Measurements from ENCODE around the gene CYB5A. TPM values are rescaled to one million over a fixed set of nuclear protein-coding genes. Genes with fewer than 3 reads are reported as not detected.
A peak's percentile ranks its signal among the peaks of the same experiment; 100 is the strongest.
"Not testable (repeated sequence)": the region's sequence is repeated elsewhere in the genome, so short reads cannot be mapped to it uniquely, and the experiment has no call there.

CYB5A gene
- total RNA-seq, 1 donor from 2014 or later, result 101 TPM

DNA sequence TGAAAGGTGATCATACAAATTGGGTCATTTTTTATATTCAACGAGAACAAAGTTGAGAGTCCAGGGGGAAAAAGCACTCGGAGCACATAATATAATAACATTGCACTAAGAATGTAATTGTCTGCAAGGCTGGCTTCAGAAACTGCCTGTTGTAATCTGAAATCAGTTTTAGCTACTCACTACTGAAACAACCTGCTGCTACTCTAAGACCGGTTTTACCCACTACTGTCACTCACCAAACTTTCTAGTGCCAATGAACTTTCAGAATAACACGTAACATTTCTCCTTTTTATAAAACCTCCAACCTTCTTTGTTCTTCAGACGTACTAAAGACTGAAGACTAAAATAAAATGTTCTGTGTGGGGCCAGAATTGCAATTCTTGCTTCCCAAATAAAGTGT lies 11.5 kb upstream of the CYB5A start:
- no peak for DNase-seq
- ATAC-seq (ENCODE audit: poor library complexity), result no peak
- intact Hi-C loops (cut with DNase I), result no loop called here

DNA sequence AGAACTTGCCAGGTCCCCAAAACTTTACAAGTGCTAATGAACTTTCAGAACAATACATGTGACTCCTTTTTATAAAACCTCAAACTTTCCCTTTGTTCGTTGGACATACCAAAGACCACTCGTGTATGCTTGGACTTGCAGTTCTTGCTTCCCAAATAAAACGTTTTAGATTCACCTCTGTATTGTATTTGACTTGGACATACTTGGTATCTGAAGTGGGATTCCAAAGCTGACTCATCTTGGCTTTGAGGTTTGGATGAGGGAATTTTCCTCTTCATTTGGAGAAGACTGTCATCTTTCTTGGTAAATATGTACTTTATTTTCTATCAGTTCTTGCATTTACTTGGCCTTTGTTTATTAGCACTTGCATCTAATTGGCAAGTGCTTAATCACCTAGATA lies 8.0 kb upstream of the CYB5A start:
- intact Hi-C loops (cut with DNase I), result no loop called here
- ATAC-seq (ENCODE audit: poor library complexity) (no peak), DNase-seq (no peak)

DNA sequence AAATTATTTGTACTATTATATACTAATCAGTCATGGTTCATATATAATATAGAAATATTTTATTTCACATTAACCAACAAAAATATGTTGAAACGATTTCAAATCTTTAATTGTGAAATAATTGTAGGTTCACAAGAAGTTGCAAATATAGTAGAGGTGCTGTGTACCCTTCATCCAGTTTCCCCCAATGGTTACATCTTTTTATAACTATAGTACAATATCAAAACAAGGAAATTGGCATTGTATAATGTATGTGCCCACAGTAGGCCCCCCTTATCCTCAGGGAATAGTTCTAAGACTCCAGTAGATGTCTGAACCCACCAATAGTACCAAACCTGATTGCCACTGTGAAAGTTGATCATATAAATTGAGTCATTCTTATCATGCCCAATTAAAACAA lies 7.4 kb upstream of the CYB5A start:
- DNase-seq (no peak), ATAC-seq (ENCODE audit: poor library complexity) (no peak)
- intact Hi-C loops (cut with DNase I), result no loop called here

DNA sequence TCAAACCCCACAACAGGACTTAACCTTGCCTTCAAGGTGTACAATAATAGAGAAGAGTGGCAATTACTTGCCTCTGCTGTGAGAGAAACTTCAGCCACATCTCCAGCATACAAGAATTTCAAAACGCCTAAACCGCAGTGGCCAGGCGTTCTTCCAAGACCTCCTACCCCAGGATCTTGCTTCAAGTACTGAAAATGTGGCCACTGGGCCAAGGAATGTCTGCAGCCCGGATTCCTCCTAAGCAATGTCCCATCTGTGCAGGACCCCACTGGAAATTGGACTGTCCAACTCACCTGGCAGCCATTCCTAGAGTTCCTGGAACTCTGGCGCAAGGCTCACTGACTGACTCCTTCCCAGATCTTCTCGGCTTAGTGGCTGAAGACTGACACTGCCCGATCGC lies 2.8 kb upstream of the CYB5A start:
- intact Hi-C loops (cut with DNase I), result no loop called here
- DNase-seq, result no peak
- no peak for ATAC-seq (ENCODE audit: poor library complexity)

DNA sequence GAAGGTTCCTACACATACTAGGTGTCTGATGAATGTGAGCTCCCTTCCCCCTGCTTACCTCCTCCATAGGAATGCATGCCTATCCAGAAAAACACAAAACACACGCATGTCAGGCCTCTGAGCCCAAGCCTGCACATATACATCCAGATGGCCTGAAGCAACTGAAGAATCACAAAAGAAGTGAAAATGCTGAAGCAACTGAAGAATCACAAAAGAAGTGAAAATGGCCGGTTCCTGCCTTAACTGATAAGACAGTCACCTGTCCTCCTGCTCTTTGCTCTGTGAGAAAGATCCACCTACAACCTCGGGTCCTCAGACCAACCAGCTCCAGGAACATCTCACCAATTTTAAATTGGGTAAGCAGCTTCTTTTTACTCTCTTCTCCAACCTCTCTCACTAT lies 1.2 kb upstream of the CYB5A start:
- intact Hi-C loops (cut with DNase I); DNase-seq; ATAC-seq (ENCODE audit: poor library complexity): not testable (repeated sequence)

DNA sequence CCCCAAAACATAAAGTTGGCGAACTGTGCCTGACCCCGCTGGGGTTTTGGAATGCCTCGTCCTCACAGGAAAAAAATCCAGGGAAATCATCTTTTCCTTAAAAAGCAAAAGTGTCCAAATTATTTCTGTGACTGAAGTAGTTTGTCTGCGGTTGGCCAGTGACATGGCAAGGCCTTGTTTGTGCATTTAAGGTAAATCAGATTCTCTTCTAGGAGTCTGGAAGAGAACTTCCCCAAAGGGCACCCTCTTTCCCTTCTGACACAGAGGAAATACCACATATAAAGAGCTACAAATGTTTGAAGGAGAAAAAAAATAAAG lies 737 bp upstream of the CYB5A start:
- intact Hi-C loops (cut with DNase I), result no loop called here
- DNase-seq (no peak), ATAC-seq (ENCODE audit: poor library complexity) (no peak)

DNA sequence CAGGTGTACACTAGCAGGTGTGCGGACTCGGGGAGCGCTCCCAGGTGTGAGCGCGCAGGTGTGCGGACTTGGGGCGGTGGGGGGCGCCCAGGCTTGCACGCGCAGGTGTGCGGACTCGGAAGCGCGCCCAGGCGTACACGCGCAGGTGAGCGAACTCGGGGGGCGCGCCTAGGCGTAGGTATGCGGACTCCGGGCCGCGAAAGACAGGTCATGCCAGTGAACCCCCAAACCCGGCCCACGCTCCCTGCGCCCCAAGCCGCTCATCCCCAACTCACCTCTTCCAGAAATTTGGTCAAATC lies 342 bp downstream of the CYB5A start:
- ATAC-seq (ENCODE audit: poor library complexity), result no peak
- intact Hi-C loops (cut with DNase I), result no loop called here

DNA sequence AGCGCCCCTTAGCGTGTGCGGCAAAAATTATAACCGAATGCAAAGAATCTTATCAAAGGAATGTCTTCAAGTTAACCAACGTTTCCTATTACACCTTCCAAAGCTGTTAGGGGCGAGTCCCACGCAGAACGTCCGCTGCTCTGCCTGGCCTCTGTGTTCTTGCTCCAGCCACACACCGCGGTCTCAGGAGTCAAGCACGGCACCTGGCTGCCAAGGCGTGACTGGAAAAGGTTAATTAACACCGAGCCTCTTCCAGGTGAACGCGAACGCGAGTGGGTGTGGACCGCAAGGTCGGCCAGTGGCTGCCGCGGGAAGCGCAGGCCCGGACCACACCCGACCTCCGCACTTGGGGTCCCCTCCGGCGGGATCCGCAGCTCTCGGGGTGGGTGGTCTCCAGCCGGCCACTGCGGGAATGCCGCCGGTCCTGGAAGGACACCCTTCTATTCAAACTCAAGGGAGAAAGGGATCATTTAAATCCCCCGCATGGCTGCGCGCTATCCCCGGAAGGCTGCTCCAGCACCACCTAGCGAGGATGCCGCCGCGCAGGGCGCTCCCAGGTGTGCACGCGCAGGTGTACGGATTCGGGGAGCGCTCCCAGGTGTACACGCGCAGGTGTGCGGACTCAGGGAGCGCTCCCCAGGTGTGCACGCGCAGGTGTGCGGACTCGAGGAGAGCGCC lies 830 bp downstream of the CYB5A start:
- no peak for DNase-seq

More for the DNA sequence above, 342 bp downstream of the CYB5A start:
- DNase-seq, result no peak

DNA sequence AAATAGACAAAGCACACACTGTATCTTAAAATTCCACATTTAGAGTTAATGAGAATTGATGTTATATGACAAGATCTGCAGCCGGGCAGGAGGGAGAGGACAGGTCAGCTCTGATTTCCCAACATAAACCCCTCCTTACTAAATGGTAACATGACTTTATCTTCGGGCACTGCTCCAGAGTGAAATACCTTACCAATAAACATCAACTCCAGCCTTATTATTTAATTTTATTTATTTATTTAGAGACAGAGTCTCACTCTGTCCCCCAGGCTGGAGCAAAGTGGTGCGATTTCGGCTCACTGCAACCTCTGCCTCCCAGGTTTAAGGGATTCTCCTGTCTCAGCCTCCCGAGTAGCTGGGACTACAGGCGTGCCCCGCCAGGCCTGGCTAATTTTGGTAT lies 1.7 kb downstream of the CYB5A start:
- DNase-seq (no peak), ATAC-seq (ENCODE audit: poor library complexity) (no peak)
- intact Hi-C loops (cut with DNase I), result no loop called here

More for the DNA sequence above, 830 bp downstream of the CYB5A start:
- peak; percentile 61 for ATAC-seq (ENCODE audit: poor library complexity)
- intact Hi-C loops (cut with DNase I), result no loop called here

DNA sequence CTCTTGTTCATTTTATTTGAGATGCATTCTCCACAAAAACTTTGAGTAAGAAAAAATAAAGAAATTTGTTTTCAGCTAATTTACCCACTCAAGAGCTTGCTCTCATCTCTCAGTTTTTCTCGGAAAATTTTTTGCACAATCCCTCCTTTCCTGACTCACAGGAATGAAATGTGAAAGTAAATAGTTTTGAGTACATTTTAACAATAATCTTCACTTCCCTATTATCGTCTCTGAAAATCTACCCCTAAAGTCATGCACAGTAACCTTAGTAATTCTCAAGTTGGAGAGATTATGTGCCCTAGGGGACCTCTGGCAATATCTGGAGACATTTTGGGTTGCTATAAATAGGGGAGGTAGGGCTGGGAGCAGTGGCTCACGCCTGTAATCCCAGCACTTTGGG lies 2.6 kb downstream of the CYB5A start:
- no peak for ATAC-seq (ENCODE audit: poor library complexity)

DNA sequence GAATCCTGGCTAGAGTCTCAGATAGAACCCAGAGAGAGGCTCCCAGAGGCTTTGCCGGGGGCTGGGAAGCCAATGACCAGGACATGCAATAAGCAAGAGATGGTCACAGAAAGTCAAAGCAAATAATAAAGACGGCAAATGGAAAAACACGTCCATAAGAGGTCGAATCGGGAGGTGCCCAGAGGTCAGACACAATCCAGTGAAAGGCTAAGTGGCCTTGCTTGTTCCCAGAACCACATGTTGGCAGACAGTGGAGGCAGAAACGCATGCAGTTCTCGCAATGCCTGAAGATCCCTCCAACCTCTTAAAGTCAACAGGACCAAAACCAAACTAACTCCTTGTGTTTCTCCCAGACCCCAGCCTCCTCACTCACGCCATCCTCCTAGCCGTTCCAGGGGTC lies 3.0 kb downstream of the CYB5A start:
- ATAC-seq (ENCODE audit: poor library complexity) (no peak), DNase-seq (no peak)
- intact Hi-C loops (cut with DNase I), result no loop called here

More for the DNA sequence above, 2.6 kb downstream of the CYB5A start:
- DNase-seq, result no peak
- intact Hi-C loops (cut with DNase I), result no loop called here

DNA sequence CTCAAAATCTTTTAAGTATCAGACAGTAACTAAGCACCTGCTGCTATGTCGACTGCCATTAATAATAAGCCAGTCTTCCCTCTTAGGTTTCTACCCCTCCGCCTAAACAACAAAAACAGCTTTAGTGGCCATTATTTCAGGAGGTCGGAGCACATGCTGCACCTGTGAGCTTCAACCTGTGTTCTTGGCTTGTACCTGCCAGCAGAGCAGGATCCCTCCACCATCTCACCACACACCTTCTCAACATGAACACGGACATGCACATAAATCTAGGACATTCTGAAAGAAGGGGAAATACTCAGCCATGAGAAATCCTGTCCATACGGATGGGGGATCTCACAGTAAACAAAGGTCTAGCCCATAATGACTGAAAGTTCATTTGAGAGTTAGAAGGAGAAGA lies 3.7 kb downstream of the CYB5A start:
- intact Hi-C loops (cut with DNase I), result no loop called here
- DNase-seq (no peak), ATAC-seq (ENCODE audit: poor library complexity) (no peak)

DNA sequence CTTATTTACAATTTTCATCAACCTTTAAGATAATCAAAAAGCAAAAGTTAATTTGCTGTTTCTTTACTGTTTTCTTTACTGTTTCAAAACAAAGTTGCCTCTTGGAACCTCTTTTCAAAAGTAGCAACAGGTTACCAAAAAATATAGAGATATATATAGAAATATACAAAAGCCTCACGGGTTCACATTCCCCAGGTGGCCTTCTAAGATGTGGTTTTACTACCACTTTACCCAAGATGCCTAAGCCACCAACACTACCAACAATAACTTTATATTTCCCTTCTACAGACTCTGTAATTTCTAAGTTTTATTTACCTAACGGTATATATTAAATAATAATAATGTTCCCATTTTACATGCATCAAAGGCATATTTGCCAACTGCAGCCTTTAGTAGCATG lies 4.9 kb downstream of the CYB5A start:
- intact Hi-C loops (cut with DNase I), result no loop called here
- no peak for DNase-seq
- ATAC-seq (ENCODE audit: poor library complexity), result no peak

DNA sequence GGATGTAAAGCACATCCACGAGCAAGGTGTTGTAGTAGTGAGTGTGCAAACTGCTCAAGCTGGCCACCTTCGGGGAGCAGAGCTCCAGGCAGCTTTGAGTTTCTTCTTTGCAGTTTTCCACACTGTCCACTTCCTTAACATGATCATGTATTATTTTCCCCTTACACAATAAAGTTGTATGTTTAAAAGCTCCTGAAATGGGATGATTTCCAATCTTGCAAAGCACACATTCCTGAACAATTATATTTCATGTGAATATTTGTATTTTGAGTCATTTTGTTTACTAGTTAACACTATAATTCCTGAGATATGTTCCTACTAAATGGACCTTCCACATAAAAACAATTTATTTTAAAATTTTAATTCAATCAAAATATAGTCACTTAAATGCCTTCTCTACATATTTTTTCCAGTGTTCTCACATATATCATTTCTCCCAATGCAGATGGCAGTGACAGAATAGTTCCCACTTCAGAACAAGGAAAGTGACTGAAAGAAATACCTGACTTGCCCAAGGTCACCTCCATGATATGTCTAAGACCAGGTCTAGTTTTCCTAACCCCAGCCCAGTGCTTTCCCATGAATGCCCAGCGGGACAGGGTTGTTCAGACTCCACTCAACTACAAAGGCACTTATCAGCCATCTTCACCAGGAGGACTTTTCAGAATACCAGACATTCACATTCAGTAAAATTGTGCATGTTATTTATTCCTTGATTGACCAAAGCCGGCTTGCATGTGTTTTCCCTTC lies 5.5 kb downstream of the CYB5A start:
- ATAC-seq (ENCODE audit: poor library complexity), result no peak
- intact Hi-C loops (cut with DNase I), result no loop called here
- no peak for DNase-seq

DNA sequence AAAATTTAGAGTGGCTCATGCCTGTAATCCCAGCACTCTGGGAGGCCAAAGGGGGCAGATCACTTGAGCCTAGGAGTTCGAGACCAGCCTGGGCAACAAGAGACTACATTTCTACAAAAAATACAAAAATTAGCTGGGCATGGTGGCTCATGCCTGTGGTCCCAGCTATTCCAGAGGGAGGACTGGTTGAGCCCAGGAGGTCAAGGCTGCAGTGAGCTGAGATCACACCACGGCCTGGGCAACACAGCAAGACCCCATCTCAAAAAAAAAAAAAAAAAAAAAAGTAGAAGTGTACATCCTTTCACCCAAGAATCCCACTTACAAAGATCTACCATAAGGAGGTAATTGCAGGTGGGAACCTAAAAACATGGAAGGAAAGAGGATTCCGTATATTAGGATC lies 6.2 kb downstream of the CYB5A start:
- DNase-seq; ATAC-seq (ENCODE audit: poor library complexity); intact Hi-C loops (cut with DNase I): not testable (repeated sequence)

DNA sequence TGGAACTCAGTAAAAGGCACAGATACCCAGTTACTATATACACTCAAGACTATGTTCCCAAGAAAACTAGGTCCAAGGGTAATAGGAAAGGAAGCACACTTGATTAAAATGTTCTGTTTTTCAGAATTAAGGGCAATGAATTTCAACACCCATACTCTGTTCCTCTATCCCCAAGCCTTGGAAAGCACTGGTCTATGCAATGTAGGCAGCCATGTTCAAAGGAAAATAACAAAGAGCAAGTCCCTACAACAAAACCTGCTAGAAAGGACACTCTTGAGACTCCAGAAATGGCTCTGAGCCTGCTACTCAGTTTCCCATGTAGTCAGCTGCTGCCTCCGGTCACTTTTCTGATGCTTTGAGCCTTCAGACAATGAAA lies 6.8 kb downstream of the CYB5A start:
- DNase-seq, result no peak
- ATAC-seq (ENCODE audit: poor library complexity), result peak; percentile 2
- intact Hi-C loops (cut with DNase I), result no loop called here

DNA sequence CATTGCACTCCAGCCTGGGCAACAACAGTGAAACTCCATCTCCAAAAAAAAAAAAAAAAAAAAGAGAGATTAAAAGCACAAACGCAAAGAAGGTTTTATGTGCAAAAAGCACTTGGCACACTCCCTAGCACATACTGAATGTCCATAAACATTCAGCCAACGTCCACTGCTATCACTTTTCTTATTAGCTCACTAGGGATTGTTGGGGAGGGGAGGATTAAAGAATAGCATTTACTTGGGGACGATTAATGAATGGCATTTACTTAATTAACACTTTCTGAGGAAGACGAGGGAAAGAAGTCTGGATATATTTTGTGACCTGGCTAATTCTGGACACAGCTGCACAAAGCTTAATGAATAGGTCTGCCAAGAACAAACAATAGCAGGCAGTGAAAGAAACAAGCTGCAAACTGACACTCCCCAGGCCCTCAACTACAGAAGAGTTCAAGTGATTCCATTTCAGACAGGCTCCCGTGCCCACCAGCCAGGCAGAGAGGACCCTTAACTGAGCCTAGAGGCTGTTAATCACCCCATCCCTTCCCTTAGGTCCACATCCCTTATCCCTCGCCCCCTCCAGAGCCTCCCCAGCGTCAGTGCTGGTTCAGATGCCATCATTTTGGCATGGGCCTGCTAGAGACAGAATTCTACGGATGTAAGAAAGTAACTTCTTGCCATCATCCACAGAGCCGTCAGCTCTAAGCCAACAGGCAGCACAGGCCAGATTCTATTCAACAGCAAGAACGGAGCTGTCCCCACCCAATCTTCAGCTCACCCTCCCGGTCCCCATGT lies 7.4 kb downstream of the CYB5A start:
- DNase-seq (peak; percentile 57), ATAC-seq (ENCODE audit: poor library complexity) (peak; percentile 76)
- intact Hi-C loops (cut with DNase I), result no loop called here

DNA sequence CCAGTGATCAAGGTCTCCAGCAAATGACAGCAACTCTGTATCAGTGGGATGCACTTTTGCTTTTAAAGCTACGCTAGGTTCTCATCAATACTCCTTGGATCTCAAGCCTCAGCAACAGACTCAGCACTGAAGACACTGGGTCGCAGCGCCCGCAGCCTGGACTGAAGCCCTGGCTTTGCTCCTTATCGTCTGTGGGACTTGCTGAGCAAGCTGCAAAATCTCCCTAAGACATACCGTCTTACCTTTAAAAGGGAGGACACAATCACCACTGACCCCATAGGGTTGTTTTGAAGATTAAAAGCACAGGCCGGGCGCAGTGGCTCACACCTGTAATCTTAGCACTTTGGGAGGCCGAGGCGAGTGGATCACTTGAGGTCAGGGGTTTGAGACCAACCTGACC lies 8.1 kb downstream of the CYB5A start:
- intact Hi-C loops (cut with DNase I), result no loop called here
- DNase-seq, result no peak
- ATAC-seq (ENCODE audit: poor library complexity), result no peak

DNA sequence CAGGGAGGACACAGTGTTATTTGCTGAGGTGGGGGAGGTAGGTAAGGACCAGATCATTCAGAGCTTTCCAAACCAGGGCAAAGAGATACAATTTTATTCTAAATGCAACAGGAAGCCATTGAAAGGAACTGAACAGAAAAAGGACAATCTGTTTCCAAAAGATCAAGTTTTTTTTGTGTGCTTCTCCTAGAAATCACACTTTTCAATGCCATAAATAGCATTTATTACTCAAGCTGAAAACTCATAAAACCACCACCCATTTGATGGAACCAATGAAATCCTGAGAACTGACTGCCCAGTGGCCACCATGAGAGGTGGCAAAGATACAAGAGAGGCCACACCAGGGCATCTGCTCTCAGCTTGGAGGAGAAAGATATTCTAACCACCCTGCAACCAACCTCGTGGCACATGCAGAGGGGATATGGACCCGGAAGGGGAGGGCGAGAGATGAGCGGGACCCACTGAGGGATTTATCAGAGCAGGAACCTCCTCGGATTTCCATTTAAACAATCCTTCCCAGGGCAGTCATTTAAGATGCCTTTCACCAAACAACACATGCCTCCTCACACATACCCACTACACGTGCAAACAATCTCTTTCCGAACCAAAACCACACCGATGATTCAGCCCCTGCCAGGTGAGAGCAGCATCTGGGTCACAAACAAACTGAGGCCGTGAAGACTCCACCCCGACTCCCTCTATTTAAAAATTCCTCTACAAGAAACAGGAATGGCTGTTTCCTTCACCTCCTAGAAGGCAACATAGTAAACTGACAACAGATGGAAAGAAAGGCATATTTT lies 8.8 kb downstream of the CYB5A start:
- DNase-seq, result no peak
- intact Hi-C loops (cut with DNase I), result no loop called here
- no peak for ATAC-seq (ENCODE audit: poor library complexity)

Measured in Right ventricle myocardium superior (tissue), 1 donor.